ENCODE measurements around the gene KBTBD12. TPM values are rescaled to one million over a fixed set of nuclear protein-coding genes. Genes with fewer than 3 reads are reported as not detected.

KBTBD12 gene
- total and polyA plus RNA-seq, 8 donors, result 0.60 to 2.5 (median 1.3) TPM

DNA sequence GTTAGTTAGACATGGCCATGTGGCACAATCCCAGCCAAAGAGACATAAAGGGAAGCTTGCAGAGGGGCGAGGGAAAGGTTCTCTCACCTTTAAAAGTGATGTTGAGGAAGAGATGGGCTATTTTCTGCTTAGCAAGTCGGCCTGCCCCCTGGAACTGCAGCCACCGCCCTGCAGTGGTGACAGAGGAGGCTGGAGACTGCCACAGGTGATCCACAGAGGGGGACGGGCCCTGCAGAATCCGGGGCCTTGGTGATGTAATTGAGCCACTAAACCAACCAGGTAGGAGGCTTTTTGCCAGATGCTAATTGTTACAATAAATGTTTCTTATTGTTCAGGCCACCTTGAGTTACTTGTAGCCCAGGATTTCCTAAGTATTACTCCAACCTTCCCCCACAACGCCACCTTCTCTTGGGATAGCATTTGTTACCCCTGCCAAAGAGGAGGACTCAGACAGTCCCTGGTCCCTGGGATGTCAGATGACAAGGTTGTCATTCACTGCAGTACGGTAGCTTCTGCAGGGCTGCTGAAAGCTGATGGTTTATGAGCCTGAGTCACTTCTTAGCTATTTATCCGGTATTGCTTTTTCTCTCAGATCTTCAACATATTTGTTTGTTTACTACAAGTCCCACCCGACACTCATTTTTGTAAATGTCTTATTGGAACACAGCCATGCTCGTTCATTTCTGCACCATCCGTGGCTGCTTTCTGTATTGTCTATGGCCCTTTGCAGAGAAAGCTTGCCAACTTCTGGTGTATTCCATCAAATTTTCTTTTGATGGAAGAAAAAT, 73.9 kb downstream of the KBTBD12 start:
- H3K4me3 ChIP-seq, result no peak overlapping the region
- no peaks in the 10 kb centered on the region for H3K36me3 ChIP-seq
- H3K4me1 ChIP-seq, result no peaks in the 10 kb centered on the region
- intact Hi-C loops (cut with DNase I), result no loop called here
- DNase-seq (no peak), ATAC-seq (no peak)
- no peaks in the 10 kb centered on the region for H3K9me3 ChIP-seq
- H3K27ac ChIP-seq, result no peak overlapping the region
- TF ChIP-seq, protein P1, sequence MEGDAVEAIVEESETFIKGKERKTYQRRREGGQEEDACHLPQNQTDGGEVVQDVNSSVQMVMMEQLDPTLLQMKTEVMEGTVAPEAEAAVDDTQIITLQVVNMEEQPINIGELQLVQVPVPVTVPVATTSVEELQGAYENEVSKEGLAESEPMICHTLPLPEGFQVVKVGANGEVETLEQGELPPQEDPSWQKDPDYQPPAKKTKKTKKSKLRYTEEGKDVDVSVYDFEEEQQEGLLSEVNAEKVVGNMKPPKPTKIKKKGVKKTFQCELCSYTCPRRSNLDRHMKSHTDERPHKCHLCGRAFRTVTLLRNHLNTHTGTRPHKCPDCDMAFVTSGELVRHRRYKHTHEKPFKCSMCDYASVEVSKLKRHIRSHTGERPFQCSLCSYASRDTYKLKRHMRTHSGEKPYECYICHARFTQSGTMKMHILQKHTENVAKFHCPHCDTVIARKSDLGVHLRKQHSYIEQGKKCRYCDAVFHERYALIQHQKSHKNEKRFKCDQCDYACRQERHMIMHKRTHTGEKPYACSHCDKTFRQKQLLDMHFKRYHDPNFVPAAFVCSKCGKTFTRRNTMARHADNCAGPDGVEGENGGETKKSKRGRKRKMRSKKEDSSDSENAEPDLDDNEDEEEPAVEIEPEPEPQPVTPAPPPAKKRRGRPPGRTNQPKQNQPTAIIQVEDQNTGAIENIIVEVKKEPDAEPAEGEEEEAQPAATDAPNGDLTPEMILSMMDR (IDR thresholded peaks at IDR 0.05), result no peak
- no peaks in the 10 kb centered on the region for H3K27me3 ChIP-seq

DNA sequence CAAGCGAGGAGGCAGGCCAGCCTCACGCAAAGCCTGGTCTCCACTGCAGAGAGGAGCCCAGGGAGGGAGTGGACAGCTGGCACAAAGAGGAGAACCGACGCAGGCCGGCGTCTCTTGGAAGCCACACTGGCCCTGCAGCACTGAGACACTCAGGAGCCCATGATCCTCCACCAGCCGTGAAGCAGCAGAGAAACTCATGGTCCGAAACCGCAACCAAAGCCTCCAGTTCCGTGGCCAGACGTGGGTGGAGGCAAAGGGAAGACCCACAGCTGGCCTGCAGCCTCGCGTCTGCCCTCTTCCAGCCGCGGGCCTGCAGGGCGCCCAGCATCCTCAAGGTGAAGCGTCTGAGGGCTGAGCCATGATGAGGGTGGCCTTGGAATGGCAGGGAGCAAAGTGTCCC, 75.0 kb downstream of the KBTBD12 start:
- intact Hi-C loops (cut with DNase I), result no loop called here
- Histone ChIP-seq H3K27me3 (no peaks in the 10 kb centered on the region), H3K27ac (no peak overlapping the region), H3K4me3 (no peak overlapping the region), H3K4me1 (no peaks in the 10 kb centered on the region), H3K36me3 (no peaks in the 10 kb centered on the region), H3K9me3 (no peaks in the 10 kb centered on the region)
- ATAC-seq, result no peak
- no peak for DNase-seq
- TF ChIP-seq, protein P1 (IDR thresholded peaks at IDR 0.05), result no peak

DNA sequence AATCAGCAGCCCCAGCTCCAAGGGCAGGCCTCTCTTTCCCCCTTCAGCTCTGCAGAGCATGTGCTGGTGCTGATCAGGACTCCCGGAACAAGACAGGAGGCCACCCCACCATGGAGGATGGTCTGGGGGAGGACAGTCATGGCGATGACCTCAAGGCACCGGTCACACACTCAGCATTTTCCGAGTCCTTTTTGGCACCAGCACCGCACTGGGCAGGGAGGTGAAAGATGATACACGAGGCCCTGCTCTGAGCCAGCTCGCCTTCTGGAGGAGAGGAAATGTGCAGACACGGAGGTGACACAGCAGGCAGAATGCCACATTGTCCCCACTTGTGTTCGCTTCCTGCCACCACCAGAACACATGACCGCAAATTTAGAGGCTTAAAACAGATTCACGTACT, 75.4 kb downstream of the KBTBD12 start:
- TF ChIP-seq, protein P1 (IDR thresholded peaks at IDR 0.05), result no peak
- intact Hi-C loops (cut with DNase I), result no loop called here
- no peak overlapping the region for H3K4me3 ChIP-seq
- no peak overlapping the region for H3K27ac ChIP-seq
- no peaks in the 10 kb centered on the region for H3K9me3 ChIP-seq
- H3K36me3 ChIP-seq, result no peaks in the 10 kb centered on the region
- DNase-seq, result no peak
- no peaks in the 10 kb centered on the region for H3K4me1 ChIP-seq
- no peaks in the 10 kb centered on the region for H3K27me3 ChIP-seq
- ATAC-seq, result no peak

DNA sequence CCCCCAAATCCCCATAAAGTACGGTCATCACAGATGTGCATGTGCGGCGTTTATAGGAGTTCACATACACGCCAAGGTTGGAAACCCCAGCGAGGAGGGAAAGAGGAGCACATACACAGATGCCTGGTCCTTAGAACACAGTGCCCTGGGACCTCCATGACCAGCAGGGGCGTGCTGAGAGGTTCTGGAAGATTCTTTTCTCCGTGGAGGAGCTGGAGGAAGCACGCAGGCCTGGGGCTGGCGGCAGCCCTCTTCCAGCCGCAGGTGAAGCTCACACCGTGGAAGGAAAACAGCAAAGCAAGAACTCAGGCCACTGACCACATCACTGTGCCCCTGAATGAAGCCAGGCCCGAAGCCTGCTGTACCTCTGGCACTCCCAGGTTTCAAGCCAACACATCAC, 76.2 kb downstream of the KBTBD12 start:
- no peak for DNase-seq

DNA sequence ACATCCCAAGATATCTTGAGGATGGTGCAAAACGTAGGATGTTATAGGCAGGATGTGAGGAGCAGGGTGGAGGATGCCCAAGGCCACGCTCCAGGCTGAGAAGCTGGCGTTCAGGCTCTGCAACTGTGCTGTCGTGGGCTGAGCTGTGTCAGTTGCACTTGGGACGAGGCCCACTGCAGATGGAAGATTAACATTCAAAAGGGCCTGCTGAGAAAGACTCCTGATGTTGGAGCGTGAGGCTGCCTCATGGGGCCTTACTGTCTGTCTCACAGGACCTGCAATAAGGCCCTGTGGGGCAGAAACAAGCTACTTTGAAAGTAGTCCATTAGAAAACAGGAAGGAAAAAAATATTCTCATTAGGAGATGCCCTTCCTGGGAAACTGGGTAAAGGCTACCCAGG, 76.6 kb downstream of the KBTBD12 start:
- H3K4me1 ChIP-seq, result no peaks in the 10 kb centered on the region
- H3K36me3 ChIP-seq, result no peaks in the 10 kb centered on the region
- TF ChIP-seq, protein P1 (IDR thresholded peaks at IDR 0.05), result no peak
- no peak overlapping the region for H3K4me3 ChIP-seq
- intact Hi-C loops (cut with DNase I), result no loop called here
- no peaks in the 10 kb centered on the region for H3K27me3 ChIP-seq
- no peak for ATAC-seq
- DNase-seq, result no peak
- H3K27ac ChIP-seq, result no peak overlapping the region
- H3K9me3 ChIP-seq, result no peaks in the 10 kb centered on the region

More for the DNA sequence above, 76.2 kb downstream of the KBTBD12 start:
- Histone ChIP-seq H3K27ac (no peak overlapping the region), H3K9me3 (no peaks in the 10 kb centered on the region), H3K4me1 (no peaks in the 10 kb centered on the region), H3K4me3 (no peak overlapping the region), H3K27me3 (no peaks in the 10 kb centered on the region), H3K36me3 (no peaks in the 10 kb centered on the region)
- intact Hi-C loops (cut with DNase I), result no loop called here
- TF ChIP-seq, protein P1 (IDR thresholded peaks at IDR 0.05), result no peak
- no peak for ATAC-seq
